ENCODE measurements around the gene FGF7. TPM values are rescaled to one million over a fixed set of nuclear protein-coding genes. Genes with fewer than 3 reads are reported as not detected.
"Not testable (repeated sequence)": the region's sequence is repeated elsewhere in the genome, so short reads cannot be mapped to it uniquely, and the experiment has no call there.

The FGF7 gene
- total RNA-seq, 1 donor from 2014 or later = 99.0 TPM

GRCh38 chr15:49438962-49439631 is 16.1 kb downstream of the FGF7 start:
- no peak for DNase-seq (ENCODE audit: low spot score)

GRCh38 chr15:49439678-49440395 is 16.8 kb downstream of the FGF7 start:
- DNase-seq (ENCODE audit: low spot score) = no peak

- no peak for DNase-seq (ENCODE audit: low spot score)
These were observed 18.3 kb downstream of the FGF7 start for GRCh38 chr15:49441356-49441755.

DNA sequence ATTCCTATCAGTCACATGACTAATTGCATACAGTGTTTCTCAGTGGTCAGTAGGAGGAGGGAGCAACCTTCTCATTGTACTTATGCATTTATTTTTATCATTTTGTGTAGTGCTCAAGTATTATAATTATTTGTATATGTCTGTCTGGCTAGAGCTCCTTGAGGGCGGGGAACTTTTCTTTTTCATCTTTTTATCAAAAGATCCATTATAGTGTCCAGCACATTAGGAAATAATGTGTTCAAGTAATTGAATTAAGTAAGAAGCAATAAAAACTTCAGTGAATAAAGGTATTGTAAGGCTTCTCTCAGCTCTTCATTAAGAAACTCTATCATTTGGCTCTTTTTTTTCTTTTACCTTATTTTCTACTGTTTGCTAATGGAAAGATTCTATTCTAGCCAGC is 18.8 kb downstream of the FGF7 start:
- DNase-seq (ENCODE audit: low spot score) = no peak

DNA sequence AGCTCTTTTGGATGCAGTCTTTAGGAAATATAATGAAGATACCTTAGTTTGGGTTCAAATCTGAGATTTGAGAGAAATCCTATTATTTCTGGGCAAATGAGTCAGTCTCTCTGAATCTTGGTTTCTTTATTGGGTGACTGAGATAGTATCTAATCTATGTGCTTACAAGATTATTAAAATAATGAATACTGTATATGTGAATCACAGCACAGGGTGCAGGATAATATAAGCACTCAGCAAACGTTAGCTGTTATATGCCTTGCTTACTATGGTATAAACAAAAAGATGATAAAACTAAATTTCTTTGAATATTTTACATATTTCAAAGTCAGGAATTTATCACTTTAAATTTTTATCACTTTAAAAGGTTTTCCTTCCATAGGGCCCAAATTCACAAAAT is 29.6 kb downstream of the FGF7 start:
- DNase-seq (ENCODE audit: low spot score) = no peak

DNA sequence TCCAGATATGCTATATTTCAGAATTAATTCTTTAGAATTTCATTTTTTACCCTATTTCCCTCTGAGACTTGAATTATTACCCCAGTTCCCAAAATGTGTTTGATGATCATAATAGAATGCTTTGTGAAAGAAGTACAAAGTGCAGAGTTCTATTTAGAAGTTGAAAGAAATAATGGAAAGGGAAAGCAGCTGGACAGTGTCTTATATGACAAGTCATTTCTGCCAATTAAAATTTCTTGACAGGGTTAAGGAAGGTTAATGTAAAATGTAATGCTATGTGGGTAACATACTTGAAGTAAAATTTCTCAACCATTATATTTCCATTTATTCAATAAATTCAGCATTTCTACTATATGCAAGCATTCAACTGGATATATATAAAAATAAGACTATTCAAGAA is 33.1 kb downstream of the FGF7 start:
- DNase-seq (ENCODE audit: low spot score) = no peak

DNA sequence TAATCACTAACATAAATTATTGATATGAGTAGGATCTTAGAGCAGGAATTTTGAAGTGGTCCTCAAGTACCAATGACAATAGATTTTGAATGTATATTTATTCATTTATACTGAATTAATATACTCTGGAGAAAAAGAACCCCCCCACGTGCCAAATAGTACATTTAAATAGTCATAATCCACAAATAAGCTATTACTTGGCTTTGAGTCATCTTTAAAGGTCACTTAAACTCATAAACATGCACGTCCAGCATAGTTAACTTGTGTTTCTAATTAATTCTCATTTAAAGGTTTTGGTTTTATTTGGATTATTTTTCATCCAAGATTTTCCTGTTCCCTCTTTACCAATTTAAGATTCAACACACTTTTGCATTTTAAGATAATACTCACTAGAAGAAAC is 35.1 kb downstream of the FGF7 start:
- DNase-seq (ENCODE audit: low spot score) = no peak

GRCh38 chr15:49460411-49460941 is 37.4 kb downstream of the FGF7 start:
- DNase-seq (ENCODE audit: low spot score) = no peak

DNA sequence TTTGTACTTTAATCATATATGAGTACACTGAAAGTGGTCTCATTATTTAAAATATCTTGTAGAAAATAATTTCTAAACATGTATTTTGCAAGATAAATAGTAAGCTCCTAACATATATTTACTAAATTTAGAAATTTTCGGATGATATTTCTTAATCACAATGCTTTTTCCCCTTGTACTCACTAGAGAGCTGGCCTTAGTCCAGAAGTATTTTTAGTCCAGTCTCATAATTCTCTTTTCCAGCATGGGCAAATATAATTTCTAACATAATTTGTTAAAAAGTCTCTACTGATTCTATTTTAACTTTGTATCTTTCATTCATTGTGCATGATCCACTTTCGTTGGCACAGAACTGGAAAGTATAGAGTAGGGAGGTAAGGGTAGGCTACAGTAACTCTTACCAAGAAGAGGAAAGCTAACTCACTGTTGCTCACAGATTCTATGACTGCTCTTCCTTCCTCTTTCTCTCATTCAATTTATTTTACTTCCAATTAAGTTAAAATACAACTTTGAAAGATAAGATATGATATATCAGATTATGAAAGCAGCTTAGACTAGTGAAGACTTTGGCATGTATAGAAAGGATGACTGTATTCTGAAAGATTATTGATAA is 39.3 kb downstream of the FGF7 start:
- DNase-seq (ENCODE audit: low spot score) = no peak

DNA sequence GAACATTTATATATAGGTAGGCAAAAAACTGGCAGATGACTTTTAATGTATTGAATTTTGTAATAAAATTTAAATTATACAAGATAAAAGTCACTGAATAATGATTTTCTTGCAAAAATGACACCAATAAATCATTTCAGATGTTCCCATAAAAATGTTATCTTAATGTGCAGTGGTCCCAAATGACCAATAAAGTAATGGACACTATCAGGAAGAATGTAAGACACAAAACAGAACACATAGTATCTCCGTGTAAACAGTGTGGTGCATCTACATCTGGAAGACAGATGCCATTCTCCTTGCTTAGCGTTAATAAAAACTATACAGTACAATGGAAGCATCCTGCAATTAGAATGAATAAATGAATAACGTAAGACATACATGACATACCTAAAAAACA is 41.5 kb downstream of the FGF7 start:
- DNase-seq (ENCODE audit: low spot score) = no peak

GRCh38 chr15:49466119-49466518 is 43.1 kb downstream of the FGF7 start:
- no peak for DNase-seq (ENCODE audit: low spot score)

GRCh38 chr15:49467746-49468480 is 44.9 kb downstream of the FGF7 start:
- DNase-seq (ENCODE audit: low spot score) = no peak

DNA sequence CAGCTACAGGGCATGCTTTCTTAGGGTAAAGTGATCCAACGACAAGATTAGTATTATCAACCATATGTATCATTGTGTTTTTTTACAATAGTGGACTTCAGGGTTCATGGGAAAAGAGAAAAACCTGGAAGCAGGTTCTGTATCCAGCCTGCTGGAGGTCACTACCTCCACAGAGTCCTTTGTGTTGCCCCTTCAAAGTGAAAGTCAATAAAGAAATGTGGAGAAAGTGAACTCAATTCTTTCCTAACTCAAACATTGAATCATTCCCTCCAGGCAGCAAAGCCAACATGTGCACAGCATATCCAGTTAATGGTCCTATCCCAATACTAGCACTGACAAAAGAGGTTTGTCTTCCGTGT is 45.4 kb downstream of the FGF7 start:
- DNase-seq (ENCODE audit: low spot score) = no peak

DNA sequence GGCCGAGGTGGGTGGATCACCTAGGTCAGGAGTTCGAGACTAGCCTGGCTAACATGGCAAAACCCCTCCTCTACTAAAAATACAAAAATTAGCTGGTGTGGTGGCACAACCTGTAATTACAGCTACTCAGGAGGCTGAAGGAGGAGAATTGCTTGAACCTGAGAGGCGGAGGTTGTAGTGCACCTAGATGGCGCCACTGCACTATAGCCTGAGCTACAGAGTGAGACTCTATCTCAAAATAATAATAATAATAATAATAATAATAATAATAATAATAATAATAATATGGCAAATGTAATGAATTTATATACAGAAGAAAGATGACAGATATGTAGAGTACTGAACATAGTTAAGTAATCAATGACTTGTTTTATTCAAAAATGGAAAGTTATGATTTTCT is 48.2 kb downstream of the FGF7 start:
- DNase-seq (ENCODE audit: low spot score) = not testable (repeated sequence)

GRCh38 chr15:49471733-49472132 is 48.7 kb downstream of the FGF7 start:
- no peak for DNase-seq (ENCODE audit: low spot score)

GRCh38 chr15:49472338-49472737 is 49.3 kb downstream of the FGF7 start:
- no peak for DNase-seq (ENCODE audit: low spot score)

GRCh38 chr15:49473031-49473430 is 50.0 kb downstream of the FGF7 start:
- DNase-seq (ENCODE audit: low spot score) = no peak

DNA sequence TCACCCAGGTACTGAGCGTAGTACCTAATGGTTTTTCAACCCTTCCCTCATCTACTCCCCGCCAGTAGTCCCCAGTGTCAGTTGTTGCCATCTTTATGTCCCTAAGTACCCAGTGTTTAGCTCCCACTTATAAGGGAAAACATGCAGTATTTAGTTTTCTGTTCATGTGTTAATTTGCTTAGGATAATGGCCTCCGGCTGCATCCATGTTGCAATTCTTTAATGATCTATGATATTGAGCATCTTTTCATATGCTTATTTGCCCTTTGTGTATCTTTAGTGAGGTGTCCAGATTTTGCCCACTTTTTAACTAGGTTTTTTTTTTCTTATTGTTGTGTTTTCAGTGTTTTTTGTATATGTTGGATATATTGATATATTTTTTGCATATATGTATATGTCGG is 55.0 kb downstream of the FGF7 start:
- not testable (repeated sequence) for DNase-seq (ENCODE audit: low spot score)

DNA sequence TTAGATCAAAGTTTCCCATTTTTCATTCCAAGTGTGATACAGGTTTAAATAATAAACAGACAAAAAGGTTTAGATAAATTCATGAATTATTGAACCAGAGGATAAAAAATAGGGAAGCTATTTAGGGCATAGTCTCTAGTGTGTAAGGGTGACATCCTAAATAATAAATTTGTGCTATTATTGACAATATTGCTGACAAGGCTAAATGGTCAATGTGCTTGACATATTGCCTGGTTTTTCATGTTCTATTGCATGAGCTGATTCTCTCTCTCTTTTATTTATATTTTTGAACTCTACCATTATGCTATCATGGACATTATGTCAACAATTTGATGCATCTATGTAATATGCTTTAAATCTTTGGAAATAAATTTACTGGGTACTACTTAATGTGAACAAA is 55.9 kb downstream of the FGF7 start:
- DNase-seq (ENCODE audit: low spot score) = not testable (repeated sequence)

DNA sequence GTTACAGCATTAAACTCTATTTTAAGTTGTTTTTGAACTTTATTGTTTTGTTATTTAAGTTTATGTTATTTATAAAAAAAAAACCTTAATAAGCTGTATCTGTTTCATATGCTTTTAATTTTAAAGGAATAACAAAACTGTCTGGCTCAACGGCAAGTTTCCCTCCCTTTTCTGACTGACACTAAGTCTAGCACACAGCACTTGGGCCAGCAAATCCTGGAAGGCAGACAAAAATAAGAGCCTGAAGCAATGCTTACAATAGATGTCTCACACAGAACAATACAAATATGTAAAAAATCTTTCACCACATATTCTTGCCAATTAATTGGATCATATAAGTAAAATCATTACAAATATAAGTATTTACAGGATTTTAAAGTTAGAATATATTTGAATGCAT is 62.4 kb downstream of the FGF7 start:
- DNase-seq (ENCODE audit: low spot score) = not testable (repeated sequence)

- DNase-seq (ENCODE audit: low spot score) = no peak
These were observed 67.9 kb downstream of the FGF7 start for GRCh38 chr15:49490966-49491365.

GRCh38 chr15:49492151-49492550 is 69.1 kb downstream of the FGF7 start:
- DNase-seq (ENCODE audit: low spot score) = no peak

Data from mucosa of gallbladder (tissue), 1 donor.